Measurements from ENCODE around the gene KIAA1614. TPM values are rescaled to one million over a fixed set of nuclear protein-coding genes. Genes with fewer than 3 reads are reported as not detected.

Gene KIAA1614
- total and polyA plus RNA-seq, 7 experiments from 2014 or later, result 0.03 to 0.31 (median 0.14) TPM; not detected in 1

- Mint-ChIP-seq H3K4me1 (peaks cover 0 to 10% (median 0%) of the 10 kb centered on the region in 7 donors), H3K27ac (no peak overlapping the region)
- ATAC-seq, result no peak
Measured at GRCh38 chr1:180923887-180924286, 11.2 kb downstream of the KIAA1614 start.

GRCh38 chr1:180924939-180925338 lies 12.2 kb downstream of the KIAA1614 start:
- Histone ChIP-seq H3K36me3 (ENCODE audit: control insufficient read depth in 2 of 3, insufficient read depth in 3 of 3, low read length in 3 of 3) (no peaks in the 10 kb centered on the region), H3K9me3 (ENCODE audit: control insufficient read depth in 2 of 3, low read length in 3 of 3) (no peaks in the 10 kb centered on the region), H3K27me3 (ENCODE audit: control insufficient read depth in 2 of 2, insufficient read depth in 2 of 2, low read length in 2 of 2) (no peaks in the 10 kb centered on the region), H3K4me3 (ENCODE audit: low read length) (no peak overlapping the region), H3K27ac (ENCODE audit: low read depth, low read length) (no peak overlapping the region), H3K4me1 (ENCODE audit: control insufficient read depth in 2 of 2, insufficient read depth in 2 of 2, low read length in 2 of 2) (no peaks in the 10 kb centered on the region)
- Mint-ChIP-seq H3K4me3 (no peak overlapping the region), H3K36me3 (no peaks in the 10 kb centered on the region), H3K27ac (no peak overlapping the region), H3K9me3 (no peaks in the 10 kb centered on the region), H3K27me3 (peaks cover 0 to 5% (median 0%) of the 10 kb centered on the region in 5 donors), H3K4me1 (peaks cover 0 to 10% (median 0%) of the 10 kb centered on the region in 7 donors)
- intact Hi-C loops (cut with micrococcal nuclease), result no loop called here
- DNase-seq (no peak), ATAC-seq (no peak)
- CTCF ChIA-PET, result no interaction called here
- POLR2A ChIA-PET, result no interaction called here

More at GRCh38 chr1:180923887-180924286, 11.2 kb downstream of the KIAA1614 start:
- no peaks in the 10 kb centered on the region for H3K36me3 ChIP-seq (ENCODE audit: control insufficient read depth in 2 of 3, insufficient read depth in 3 of 3, low read length in 3 of 3)
- Mint-ChIP-seq H3K9me3 (no peaks in the 10 kb centered on the region), H3K27me3 (peaks cover 0 to 5% (median 0%) of the 10 kb centered on the region in 5 donors), H3K4me3 (no peak overlapping the region), H3K36me3 (no peaks in the 10 kb centered on the region)
- DNase-seq, result no peak
- intact Hi-C loops (cut with micrococcal nuclease), result no loop called here
- H3K27me3 ChIP-seq (ENCODE audit: control insufficient read depth in 2 of 2, insufficient read depth in 2 of 2, low read length in 2 of 2), result no peaks in the 10 kb centered on the region
- H3K4me3 ChIP-seq (ENCODE audit: low read length), result no peak overlapping the region
- no peaks in the 10 kb centered on the region for H3K9me3 ChIP-seq (ENCODE audit: control insufficient read depth in 2 of 3, low read length in 3 of 3)
- no peak overlapping the region for H3K27ac ChIP-seq (ENCODE audit: low read depth, low read length)
- POLR2A ChIA-PET, result no interaction called here
- H3K4me1 ChIP-seq (ENCODE audit: control insufficient read depth in 2 of 2, insufficient read depth in 2 of 2, low read length in 2 of 2), result no peaks in the 10 kb centered on the region
- CTCF ChIA-PET, result interaction anchor here (0.5 to 0.6 kb wide), 2 partner anchors 62 to 378 kb away, joined by 3 to 4 read pairs; no protein-coding TSS in a partner anchor

GRCh38 chr1:180925471-180926051 lies 12.9 kb downstream of the KIAA1614 start:
- Histone ChIP-seq H3K4me1 (ENCODE audit: control insufficient read depth in 2 of 2, insufficient read depth in 2 of 2, low read length in 2 of 2) (no peaks in the 10 kb centered on the region), H3K27me3 (ENCODE audit: control insufficient read depth in 2 of 2, insufficient read depth in 2 of 2, low read length in 2 of 2) (no peaks in the 10 kb centered on the region), H3K9me3 (ENCODE audit: control insufficient read depth in 2 of 3, low read length in 3 of 3) (no peaks in the 10 kb centered on the region), H3K4me3 (ENCODE audit: low read length) (no peak overlapping the region), H3K27ac (ENCODE audit: low read depth, low read length) (no peak overlapping the region), H3K36me3 (ENCODE audit: control insufficient read depth in 2 of 3, insufficient read depth in 3 of 3, low read length in 3 of 3) (no peaks in the 10 kb centered on the region)
- intact Hi-C loops (cut with micrococcal nuclease), result no loop called here
- H3K4me1 Mint-ChIP-seq, result peaks cover 0 to 10% (median 0%) of the 10 kb centered on the region in 7 donors
- ATAC-seq (no peak), DNase-seq (no peak)
- H3K27me3 Mint-ChIP-seq, result peaks cover 0 to 5% (median 0%) of the 10 kb centered on the region in 5 donors
- ChIA-PET CTCF (no interaction called here), POLR2A (no interaction called here)
- no peaks in the 10 kb centered on the region for H3K36me3 Mint-ChIP-seq
- no peak overlapping the region for H3K27ac Mint-ChIP-seq
- H3K9me3 Mint-ChIP-seq, result no peaks in the 10 kb centered on the region
- no peak overlapping the region for H3K4me3 Mint-ChIP-seq

- Histone ChIP-seq H3K9me3 (ENCODE audit: control insufficient read depth in 2 of 3, low read length in 3 of 3) (no peaks in the 10 kb centered on the region), H3K4me1 (ENCODE audit: control insufficient read depth in 2 of 2, insufficient read depth in 2 of 2, low read length in 2 of 2) (no peaks in the 10 kb centered on the region), H3K36me3 (ENCODE audit: control insufficient read depth in 2 of 3, insufficient read depth in 3 of 3, low read length in 3 of 3) (no peaks in the 10 kb centered on the region), H3K4me3 (ENCODE audit: low read length) (no peak overlapping the region), H3K27ac (ENCODE audit: low read depth, low read length) (no peak overlapping the region), H3K27me3 (ENCODE audit: control insufficient read depth in 2 of 2, insufficient read depth in 2 of 2, low read length in 2 of 2) (no peaks in the 10 kb centered on the region)
- Mint-ChIP-seq H3K36me3 (no peaks in the 10 kb centered on the region), H3K9me3 (no peaks in the 10 kb centered on the region), H3K27ac (no peak overlapping the region), H3K4me1 (peaks cover 0 to 10% (median 0%) of the 10 kb centered on the region in 7 donors), H3K4me3 (no peak overlapping the region), H3K27me3 (peaks cover 0 to 5% (median 0%) of the 10 kb centered on the region in 5 donors)
- DNase-seq, result peak in 1 of 9 donors; percentile 13
- ChIA-PET CTCF (no interaction called here), POLR2A (no interaction called here)
- intact Hi-C loops (cut with micrococcal nuclease), result no loop called here
- peak; percentile 28 for ATAC-seq
Measured at GRCh38 chr1:180926164-180926981, 13.7 kb downstream of the KIAA1614 start.

- no peak overlapping the region for H3K27ac Mint-ChIP-seq
- no peaks in the 10 kb centered on the region for H3K27me3 ChIP-seq (ENCODE audit: control insufficient read depth in 2 of 2, insufficient read depth in 2 of 2, low read length in 2 of 2)
- DNase-seq, result no peak
- no peak for ATAC-seq
- H3K9me3 Mint-ChIP-seq, result no peaks in the 10 kb centered on the region
- H3K36me3 Mint-ChIP-seq, result no peaks in the 10 kb centered on the region
- ChIA-PET CTCF (no interaction called here), POLR2A (no interaction called here)
- no peak overlapping the region for H3K27ac ChIP-seq (ENCODE audit: low read depth, low read length)
- H3K4me1 Mint-ChIP-seq, result peaks cover 0 to 10% (median 0%) of the 10 kb centered on the region in 7 donors
- no peak overlapping the region for H3K4me3 Mint-ChIP-seq
- no peaks in the 10 kb centered on the region for H3K4me1 ChIP-seq (ENCODE audit: control insufficient read depth in 2 of 2, insufficient read depth in 2 of 2, low read length in 2 of 2)
- H3K27me3 Mint-ChIP-seq, result peaks cover 0 to 5% (median 0%) of the 10 kb centered on the region in 5 donors
- H3K4me3 ChIP-seq (ENCODE audit: low read length), result no peak overlapping the region
- intact Hi-C loops (cut with micrococcal nuclease), result no loop called here
- H3K36me3 ChIP-seq (ENCODE audit: control insufficient read depth in 2 of 3, insufficient read depth in 3 of 3, low read length in 3 of 3), result no peaks in the 10 kb centered on the region
- H3K9me3 ChIP-seq (ENCODE audit: control insufficient read depth in 2 of 3, low read length in 3 of 3), result no peaks in the 10 kb centered on the region
Measured at GRCh38 chr1:180927348-180927747, 14.7 kb downstream of the KIAA1614 start.

DNA sequence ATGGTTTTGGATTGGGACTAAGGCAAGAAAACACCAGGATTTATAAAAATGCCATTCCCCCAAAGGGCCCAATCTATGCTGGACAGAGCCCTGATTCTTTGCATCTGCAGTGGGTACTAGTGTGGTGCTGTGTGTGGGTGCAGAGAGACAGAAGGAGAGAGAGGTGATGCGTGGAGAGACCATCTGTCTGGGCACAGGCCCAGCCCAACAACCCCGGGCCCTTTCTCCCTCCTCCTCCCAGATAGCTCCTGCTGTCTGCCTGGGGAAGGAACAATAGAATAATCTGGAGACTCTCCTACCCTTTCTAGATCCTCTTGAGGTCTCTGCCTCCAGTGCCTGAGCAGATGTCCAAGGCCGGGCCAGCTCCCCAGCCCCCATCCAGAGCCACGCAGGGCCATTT lies 15.1 kb downstream of the KIAA1614 start:
- DNase-seq, result no peak
- no peaks in the 10 kb centered on the region for H3K9me3 Mint-ChIP-seq
- H3K27ac Mint-ChIP-seq, result no peak overlapping the region
- Histone ChIP-seq H3K27ac (ENCODE audit: low read depth, low read length) (no peak overlapping the region), H3K4me3 (ENCODE audit: low read length) (no peak overlapping the region), H3K9me3 (ENCODE audit: control insufficient read depth in 2 of 3, low read length in 3 of 3) (no peaks in the 10 kb centered on the region), H3K27me3 (ENCODE audit: control insufficient read depth in 2 of 2, insufficient read depth in 2 of 2, low read length in 2 of 2) (no peaks in the 10 kb centered on the region), H3K36me3 (ENCODE audit: control insufficient read depth in 2 of 3, insufficient read depth in 3 of 3, low read length in 3 of 3) (no peaks in the 10 kb centered on the region), H3K4me1 (ENCODE audit: control insufficient read depth in 2 of 2, insufficient read depth in 2 of 2, low read length in 2 of 2) (no peaks in the 10 kb centered on the region)
- ChIA-PET POLR2A (no interaction called here), CTCF (no interaction called here)
- peaks cover 0 to 5% (median 0%) of the 10 kb centered on the region in 5 donors for H3K27me3 Mint-ChIP-seq
- intact Hi-C loops (cut with micrococcal nuclease), result no loop called here
- ATAC-seq, result no peak
- peaks cover 0 to 10% (median 0%) of the 10 kb centered on the region in 7 donors for H3K4me1 Mint-ChIP-seq
- no peak overlapping the region for H3K4me3 Mint-ChIP-seq
- no peaks in the 10 kb centered on the region for H3K36me3 Mint-ChIP-seq

All from naive thymus-derived CD4-positive, alpha-beta T cell (primary cell).